Measurements from ENCODE around the gene RHBDL3.
"Not testable (repeated sequence)": the region's sequence is repeated elsewhere in the genome, so short reads cannot be mapped to it uniquely, and the experiment has no call there.

Gene RHBDL3, protein sequence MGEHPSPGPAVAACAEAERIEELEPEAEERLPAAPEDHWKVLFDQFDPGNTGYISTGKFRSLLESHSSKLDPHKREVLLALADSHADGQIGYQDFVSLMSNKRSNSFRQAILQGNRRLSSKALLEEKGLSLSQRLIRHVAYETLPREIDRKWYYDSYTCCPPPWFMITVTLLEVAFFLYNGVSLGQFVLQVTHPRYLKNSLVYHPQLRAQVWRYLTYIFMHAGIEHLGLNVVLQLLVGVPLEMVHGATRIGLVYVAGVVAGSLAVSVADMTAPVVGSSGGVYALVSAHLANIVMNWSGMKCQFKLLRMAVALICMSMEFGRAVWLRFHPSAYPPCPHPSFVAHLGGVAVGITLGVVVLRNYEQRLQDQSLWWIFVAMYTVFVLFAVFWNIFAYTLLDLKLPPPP

GRCh38 chr17:32265192-32265923 lies at the start of gene RHBDL3:
RHBDL3 (plus strand) TSS chr17:32265832; CDS start chr17:32266190, 358 bp downstream.
- no peak for DNase-seq

DNA sequence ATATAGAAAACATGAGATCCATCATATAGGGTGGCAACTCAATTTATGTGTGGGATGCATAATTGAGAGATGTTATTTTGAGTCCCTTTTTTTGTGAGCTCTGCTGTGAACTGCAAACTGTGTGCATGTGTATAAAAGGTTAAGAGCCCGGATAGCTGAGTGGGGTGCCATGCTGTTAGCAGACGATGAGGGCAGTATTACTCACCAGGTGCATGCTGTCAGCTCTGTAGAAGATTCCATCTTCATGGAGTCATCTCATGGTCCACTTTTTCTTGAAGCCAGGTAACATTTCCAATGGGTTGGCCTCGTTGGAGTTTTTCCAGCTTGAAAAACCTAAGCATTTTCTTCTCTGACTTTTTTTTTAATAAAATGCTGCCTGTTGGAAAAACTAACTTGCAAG lies 43.0 kb upstream of the RHBDL3 start:
- no peak for DNase-seq

- no peak for DNase-seq
These were observed 41.9 kb upstream of the RHBDL3 start for GRCh38 chr17:32223703-32224102.

GRCh38 chr17:32226886-32227285 lies 38.7 kb upstream of the RHBDL3 start:
- no peak for DNase-seq

GRCh38 chr17:32227910-32228309 lies 37.7 kb upstream of the RHBDL3 start:
- no peak for DNase-seq

DNA sequence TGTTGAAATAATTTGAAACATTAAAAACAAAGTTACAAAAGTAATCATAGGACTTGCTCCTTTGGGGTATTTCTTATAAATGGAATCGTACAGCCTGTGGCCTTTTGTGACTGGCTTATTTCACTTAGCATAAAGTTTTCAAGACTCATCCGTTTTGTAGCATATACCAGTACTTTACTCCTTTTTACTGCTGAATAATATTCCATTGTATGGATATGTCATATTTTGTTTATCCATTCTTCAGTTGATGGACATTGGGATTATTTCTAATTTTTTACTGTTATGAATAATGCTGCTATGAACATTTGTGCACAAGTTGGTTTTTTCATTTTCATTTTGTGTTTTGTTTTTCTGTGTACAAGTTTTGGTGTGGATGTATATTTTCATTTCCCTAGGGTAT lies 30.0 kb upstream of the RHBDL3 start:
- DNase-seq = no peak

DNA sequence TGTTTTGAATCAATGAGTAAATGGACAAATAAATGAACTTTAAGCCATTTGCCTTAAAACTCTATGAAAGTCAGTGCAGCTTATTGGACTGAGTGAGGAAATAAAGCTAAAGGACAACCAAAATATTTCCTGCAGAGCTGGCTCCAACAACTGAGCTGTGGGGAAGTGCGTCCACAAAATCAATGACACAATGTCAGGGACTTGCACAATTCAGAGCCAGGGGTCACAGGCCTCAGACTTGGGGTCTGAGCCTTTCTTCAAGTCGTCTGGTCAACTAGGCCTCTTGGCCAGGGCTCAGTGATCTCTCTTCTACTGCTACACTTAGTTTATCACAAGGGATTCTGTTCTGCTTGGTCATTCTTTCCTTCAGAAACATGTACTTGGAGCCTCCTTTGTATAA lies 26.2 kb upstream of the RHBDL3 start:
- no peak for DNase-seq

DNA sequence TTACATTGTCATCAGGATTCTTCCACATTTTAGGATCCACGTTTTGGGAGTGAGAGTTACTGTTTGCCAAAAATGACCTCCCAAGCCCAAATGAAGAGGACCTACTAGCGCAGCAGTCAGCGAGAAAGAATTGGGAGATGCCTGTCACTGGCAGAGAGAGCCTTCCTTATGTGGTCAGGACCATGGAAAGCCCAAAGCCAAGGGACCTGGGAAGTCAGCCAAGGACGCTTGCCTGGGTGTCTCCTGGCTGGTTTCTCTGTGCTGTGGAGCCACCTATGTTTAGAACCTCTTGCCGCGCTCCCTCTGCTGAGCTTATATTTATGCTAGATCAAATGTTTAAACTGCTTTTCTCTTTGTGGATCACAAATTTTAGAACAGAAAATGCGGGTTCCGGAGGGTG lies 24.9 kb upstream of the RHBDL3 start:
- no peak for DNase-seq

- no peak for DNase-seq
These were observed 24.0 kb upstream of the RHBDL3 start for GRCh38 chr17:32241640-32242039.

DNA sequence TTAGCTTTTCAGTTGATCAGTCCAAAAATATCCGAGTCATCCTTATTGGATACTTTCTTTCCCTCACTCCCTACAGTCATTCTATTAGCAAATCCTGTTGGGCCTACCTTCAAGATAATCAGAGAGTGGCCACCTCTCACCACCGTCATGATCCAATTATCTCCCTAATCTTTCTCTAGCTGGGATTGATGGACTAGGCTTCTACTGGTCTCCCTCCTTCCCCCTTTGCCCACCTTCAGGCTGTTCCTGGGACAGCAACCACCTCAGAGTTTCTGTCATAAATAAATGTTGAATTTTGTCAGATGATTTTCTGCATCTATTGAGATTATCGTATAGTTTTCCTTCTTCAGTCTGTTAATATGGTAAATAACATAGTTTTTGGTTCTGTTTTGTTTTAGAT lies 16.2 kb upstream of the RHBDL3 start:
- no peak for DNase-seq

DNA sequence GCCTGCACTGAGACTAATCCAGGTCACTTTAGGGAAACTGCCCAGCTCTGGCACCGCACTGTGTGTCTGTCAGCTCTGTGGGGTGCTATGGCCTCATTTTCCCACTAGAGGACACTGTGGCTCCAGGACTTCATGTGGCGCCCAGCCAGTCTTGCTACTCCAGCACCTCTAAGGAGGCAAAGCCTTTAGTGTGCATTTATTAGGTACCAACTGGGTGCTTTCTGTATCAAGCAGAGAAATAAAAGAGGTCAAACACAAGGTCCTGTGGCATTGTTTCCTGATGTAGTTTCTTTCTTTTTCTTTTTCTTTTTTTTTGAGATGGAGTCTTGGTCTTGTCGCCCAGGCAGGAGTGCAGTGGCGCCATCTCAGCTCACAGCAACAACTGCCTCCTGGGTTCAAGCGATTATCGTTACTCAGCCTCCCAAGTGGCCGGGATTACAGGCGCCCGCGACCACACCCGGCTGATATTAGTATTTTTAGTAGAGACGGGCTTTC lies 12.5 kb upstream of the RHBDL3 start:
- DNase-seq = peak; percentile 62

GRCh38 chr17:32256012-32256700 lies 9.5 kb upstream of the RHBDL3 start:
- DNase-seq = no peak

DNA sequence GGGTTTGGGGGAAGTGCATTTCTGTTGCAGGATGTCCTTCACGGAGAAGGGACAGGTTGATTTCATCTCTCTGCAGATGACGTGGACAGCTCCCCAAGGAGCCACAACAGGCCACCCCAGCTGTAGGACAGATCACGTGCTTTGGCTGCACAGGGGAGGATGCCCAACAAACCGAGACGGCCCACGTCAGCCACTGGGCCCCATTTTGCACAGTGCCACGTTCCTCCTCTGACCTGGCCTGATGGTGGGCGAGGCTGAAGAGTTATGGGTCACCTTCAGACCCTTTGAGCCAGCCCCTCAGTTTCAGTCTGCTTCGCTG lies 9.0 kb upstream of the RHBDL3 start:
- DNase-seq = no peak

- peak; percentile 17 for DNase-seq
These were observed 7.1 kb upstream of the RHBDL3 start for GRCh38 chr17:32258383-32259140.

DNA sequence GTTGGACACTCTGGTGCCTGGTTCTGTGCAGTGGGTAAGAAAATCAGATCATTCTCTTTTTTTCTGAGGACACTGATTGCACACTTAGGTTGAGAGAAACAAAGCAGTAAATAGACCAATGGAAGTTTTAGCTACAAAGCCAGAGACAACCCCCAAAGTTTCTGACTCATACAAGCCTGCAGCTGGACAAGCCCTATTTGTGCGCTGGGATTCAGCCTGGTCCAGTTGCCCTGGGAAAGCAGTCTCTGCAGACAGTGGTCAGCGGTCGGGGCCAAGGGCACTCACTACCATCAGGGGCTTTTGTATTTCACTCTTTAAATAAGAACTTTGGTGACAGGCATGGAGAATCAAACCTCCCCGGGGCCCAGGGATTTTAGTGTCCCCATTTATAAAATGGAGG lies 6.0 kb upstream of the RHBDL3 start:
- no peak for DNase-seq

DNA sequence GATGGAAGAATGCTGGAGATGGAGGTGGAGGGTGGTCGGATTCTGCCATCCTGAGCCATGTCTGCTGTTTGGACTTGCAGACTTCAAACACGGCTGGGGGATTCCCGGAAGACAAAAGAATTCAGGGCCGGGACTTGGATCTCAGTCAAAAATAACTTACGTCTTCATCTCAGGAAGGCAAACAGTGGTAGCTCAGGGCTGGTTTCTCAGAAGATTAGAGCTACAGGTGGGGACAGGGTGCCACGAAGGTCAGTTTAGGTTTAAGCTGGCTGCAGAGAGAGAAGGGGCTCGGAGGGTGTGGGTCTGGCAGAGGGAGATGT lies 4.3 kb upstream of the RHBDL3 start:
- no peak for DNase-seq

GRCh38 chr17:32261936-32262510 lies 3.6 kb upstream of the RHBDL3 start:
- no peak for DNase-seq

DNA sequence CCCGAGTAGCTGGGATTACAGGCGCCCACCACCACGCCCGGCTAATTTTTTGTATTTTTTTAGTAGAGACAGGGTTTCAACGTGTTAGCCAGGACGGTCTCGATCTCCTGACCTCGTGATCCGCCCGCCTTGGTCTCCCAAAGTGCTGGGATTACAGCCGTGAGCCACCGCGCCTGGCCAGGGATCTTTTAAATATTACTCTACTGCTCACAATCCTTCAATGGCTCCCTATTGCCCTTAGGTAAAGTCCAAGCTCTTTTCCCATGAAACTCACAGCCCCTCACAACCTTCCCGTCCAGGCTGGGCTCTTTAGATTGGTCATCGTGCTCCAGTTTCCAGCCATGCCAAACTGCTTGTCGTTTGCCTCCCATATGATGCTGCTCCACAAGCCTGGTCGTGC lies 2.1 kb upstream of the RHBDL3 start:
- not testable (repeated sequence) for DNase-seq

DNA sequence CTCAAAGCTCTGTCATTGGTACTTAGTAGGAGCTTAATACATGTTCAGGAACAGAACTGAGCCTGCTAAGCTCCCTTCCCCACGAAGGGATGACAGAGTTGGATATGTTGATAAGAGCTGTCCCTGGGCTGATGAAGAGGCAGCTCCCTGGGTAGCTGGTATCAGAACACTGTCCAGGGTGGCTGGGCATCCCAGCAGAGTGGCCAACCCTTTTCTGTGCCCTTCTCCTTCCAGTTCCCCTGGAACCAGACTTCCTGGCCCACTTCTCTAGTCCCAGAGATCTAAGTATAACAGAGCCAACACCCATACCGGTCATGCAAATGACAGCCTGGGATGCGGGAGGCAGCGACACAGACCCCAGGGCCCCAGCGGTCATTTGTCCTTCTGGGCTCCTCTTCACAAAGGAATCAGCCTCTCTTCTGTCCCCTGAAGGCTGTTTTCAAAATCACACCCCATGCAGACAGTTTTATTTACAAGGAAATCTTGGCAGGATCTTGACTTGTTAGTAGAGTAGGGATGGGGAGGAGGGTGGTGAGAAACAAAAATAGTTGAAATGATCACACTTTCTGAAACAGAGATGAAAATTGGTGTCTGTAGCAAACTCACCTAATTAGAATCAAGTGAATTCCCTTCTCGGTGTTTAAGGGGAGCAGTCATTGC lies 1.4 kb upstream of the RHBDL3 start:
- no peak for DNase-seq

- DNase-seq = no peak
These were observed 825 bp upstream of the RHBDL3 start for GRCh38 chr17:32264823-32265191.

GRCh38 chr17:32266051-32266388 lies 388 bp downstream of the RHBDL3 start:
- no peak for DNase-seq
